ENCODE measurements around the gene KLF2. TPM values are rescaled to one million over a fixed set of nuclear protein-coding genes. Genes with fewer than 3 reads are reported as not detected.

Gene KLF2
- total RNA-seq, 1 experiment from 2014 or later = 1.9 TPM

DNA sequence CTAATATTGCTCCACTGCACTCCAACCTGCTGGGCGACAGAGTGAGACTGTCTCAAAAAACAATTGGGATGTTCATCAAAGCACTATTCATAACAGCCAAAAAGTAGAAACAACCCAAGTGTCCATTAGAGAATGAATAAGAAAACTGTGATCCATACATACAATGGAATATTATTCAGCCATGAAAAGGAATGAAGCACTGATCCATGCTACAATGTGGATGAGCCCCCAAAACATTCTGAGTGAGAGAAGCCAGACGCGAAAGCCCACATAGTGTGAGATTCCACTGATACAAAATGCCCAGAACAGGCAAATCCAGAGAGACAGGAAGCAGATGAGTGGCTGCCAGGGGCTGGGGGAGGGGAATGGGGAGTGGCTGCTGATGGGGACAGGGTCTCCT is 16.0 kb downstream of the KLF2 start:
- no peaks in the 10 kb centered on the region for H3K36me3 ChIP-seq (ENCODE audit: insufficient read depth, low read length, poor library complexity, severe bottlenecking)
- H3K27ac ChIP-seq (ENCODE audit: low read depth, low read length, poor library complexity, severe bottlenecking) = no peak overlapping the region
- H3K4me3 ChIP-seq (ENCODE audit: low read depth, low read length, poor library complexity, severe bottlenecking) = no peak overlapping the region
- no peak for DNase-seq (ENCODE audit: low spot score)
- H3K9me3 ChIP-seq (ENCODE audit: low read depth, low read length, poor library complexity, severe bottlenecking) = no peaks in the 10 kb centered on the region
- BruUV-seq (replicated peaks) = no TSS peak
- ChIA-PET CTCF (no interaction called here), POLR2A (ENCODE audit: low non-redundant PET) (no interaction called here)
- intact Hi-C loops (cut with micrococcal nuclease; ENCODE audit: unreplicated experiment) = no loop called here
- peaks cover 6% of the 10 kb centered on the region for H3K4me1 ChIP-seq (ENCODE audit: insufficient read depth, low read length, poor library complexity, severe bottlenecking)
- no peak for TF ChIP-seq EZH2 (IDR thresholded peaks at IDR 0.05; ENCODE audit: borderline replicate concordance, low read depth, low read length, poor library complexity, severe bottlenecking)
- no peak for TF ChIP-seq CTCF (conservative IDR thresholded peaks at IDR 0.05; ENCODE audit: low read depth, low read length)
- no peaks in the 10 kb centered on the region for H3K27me3 ChIP-seq (replicated peaks; ENCODE audit: insufficient read depth, low read depth, low read length, poor library complexity)

DNA sequence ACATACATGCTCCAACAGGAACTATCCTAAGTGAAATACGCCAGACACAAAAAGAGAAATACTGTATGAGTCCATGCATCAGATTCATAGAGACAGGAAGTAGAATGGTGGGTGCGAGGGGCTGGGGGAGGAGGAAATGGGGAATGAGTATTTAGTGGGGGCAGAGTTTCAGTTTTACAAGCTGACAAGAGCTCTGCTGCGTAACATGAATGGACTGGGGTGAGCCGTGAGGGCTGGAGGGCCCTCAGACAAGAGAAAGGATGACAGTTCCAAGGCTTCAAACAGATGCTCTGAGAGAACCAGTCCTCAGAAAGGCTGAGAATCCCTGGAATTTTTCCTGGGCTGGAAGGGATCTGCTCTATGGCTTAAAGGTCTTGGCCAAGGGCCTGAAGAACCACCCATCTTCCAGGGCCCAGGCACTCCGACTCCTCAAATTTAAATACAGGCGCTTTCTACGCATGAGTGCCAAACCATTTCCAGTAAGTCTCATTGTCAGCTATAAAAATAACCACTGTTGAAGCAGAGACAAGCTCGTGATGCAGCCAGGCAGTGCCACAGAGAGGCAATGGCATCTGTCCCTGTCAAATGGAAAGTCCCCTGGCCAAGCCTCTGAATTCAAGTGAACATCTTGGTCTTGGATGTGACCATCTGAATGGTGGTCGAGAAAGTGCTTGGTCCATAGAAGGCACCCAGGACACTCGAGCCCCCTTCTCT is 17.5 kb downstream of the KLF2 start:
- no peaks in the 10 kb centered on the region for H3K27me3 ChIP-seq (replicated peaks; ENCODE audit: insufficient read depth, low read depth, low read length, poor library complexity)
- BruUV-seq (replicated peaks) = no TSS peak
- H3K4me3 ChIP-seq (ENCODE audit: low read depth, low read length, poor library complexity, severe bottlenecking) = no peak overlapping the region
- no peak for DNase-seq (ENCODE audit: low spot score)
- intact Hi-C loops (cut with micrococcal nuclease; ENCODE audit: unreplicated experiment) = no loop called here
- no peak overlapping the region for H3K27ac ChIP-seq (ENCODE audit: low read depth, low read length, poor library complexity, severe bottlenecking)
- TF ChIP-seq EZH2 (IDR thresholded peaks at IDR 0.05; ENCODE audit: borderline replicate concordance, low read depth, low read length, poor library complexity, severe bottlenecking) = no peak
- no peak for TF ChIP-seq CTCF (conservative IDR thresholded peaks at IDR 0.05; ENCODE audit: low read depth, low read length)
- ChIA-PET POLR2A (ENCODE audit: low non-redundant PET) (no interaction called here), CTCF (no interaction called here)
- H3K4me1 ChIP-seq (ENCODE audit: insufficient read depth, low read length, poor library complexity, severe bottlenecking) = peaks cover 6% of the 10 kb centered on the region
- no peaks in the 10 kb centered on the region for H3K9me3 ChIP-seq (ENCODE audit: low read depth, low read length, poor library complexity, severe bottlenecking)
- H3K36me3 ChIP-seq (ENCODE audit: insufficient read depth, low read length, poor library complexity, severe bottlenecking) = no peaks in the 10 kb centered on the region

GRCh38 chr19:16343156-16343555 is 18.5 kb downstream of the KLF2 start:
- Histone ChIP-seq H3K27me3 (replicated peaks; ENCODE audit: insufficient read depth, low read depth, low read length, poor library complexity) (no peaks in the 10 kb centered on the region), H3K4me3 (ENCODE audit: low read depth, low read length, poor library complexity, severe bottlenecking) (no peak overlapping the region), H3K9me3 (ENCODE audit: low read depth, low read length, poor library complexity, severe bottlenecking) (no peaks in the 10 kb centered on the region), H3K27ac (ENCODE audit: low read depth, low read length, poor library complexity, severe bottlenecking) (no peak overlapping the region), H3K4me1 (ENCODE audit: insufficient read depth, low read length, poor library complexity, severe bottlenecking) (peaks cover 6% of the 10 kb centered on the region), H3K36me3 (ENCODE audit: insufficient read depth, low read length, poor library complexity, severe bottlenecking) (no peaks in the 10 kb centered on the region)
- no peak for DNase-seq (ENCODE audit: low spot score)
- no TSS peak for BruUV-seq (replicated peaks)
- ChIA-PET POLR2A (ENCODE audit: low non-redundant PET) (no interaction called here), CTCF (no interaction called here)
- intact Hi-C loops (cut with micrococcal nuclease; ENCODE audit: unreplicated experiment) = no loop called here
- no peak for TF ChIP-seq EZH2 (IDR thresholded peaks at IDR 0.05; ENCODE audit: borderline replicate concordance, low read depth, low read length, poor library complexity, severe bottlenecking)
- no peak for TF ChIP-seq CTCF (conservative IDR thresholded peaks at IDR 0.05; ENCODE audit: low read depth, low read length)

Measured in A673 (cell line).